GM12892 (cell line): ENCODE measurements around the gene PTPRR.

Source experiments
- POLR2AphosphoS5 ChIP-seq: IDR thresholded peaks from 2 replicates; pipeline ENCODE4 v1.6.1; 2011; ENCODE audit warnings: low read depth, low read length, control low read depth
- TAF1 ChIP-seq: IDR thresholded peaks from 2 replicates; pipeline ENCODE4 v1.6.1; 2011; ENCODE audit warnings: low read depth, mild to moderate bottlenecking, control low read depth, low read length, borderline replicate concordance

DNA sequence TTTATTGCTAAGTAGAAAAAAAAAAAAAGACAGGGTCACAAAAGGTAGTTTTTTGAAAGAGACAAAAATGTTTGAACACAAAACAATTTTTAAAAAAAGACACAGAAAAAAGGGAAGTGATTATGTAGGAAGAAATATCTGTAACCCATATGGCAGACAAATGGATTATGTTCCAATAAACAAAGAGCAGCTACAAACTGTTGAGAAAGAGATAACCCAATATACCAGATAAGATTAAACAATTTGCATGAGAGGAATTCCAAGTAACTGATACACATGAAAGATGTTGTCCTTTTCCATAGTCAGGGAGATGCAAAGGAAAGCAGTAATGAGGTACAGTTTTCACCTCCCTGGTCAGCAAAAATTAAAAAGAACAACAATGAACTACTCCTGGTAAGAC lies 44.9 kb downstream of the PTPRR start:
- no peak for TF ChIP-seq POLR2AphosphoS5
- TF ChIP-seq TAF1: no peak
